ENCODE results near the gene SGCD. TPM values are rescaled to one million over a fixed set of nuclear protein-coding genes. Genes with fewer than 3 reads are reported as not detected.

SGCD gene
- total RNA-seq, 1 experiment from 2014 or later: not detected

DNA sequence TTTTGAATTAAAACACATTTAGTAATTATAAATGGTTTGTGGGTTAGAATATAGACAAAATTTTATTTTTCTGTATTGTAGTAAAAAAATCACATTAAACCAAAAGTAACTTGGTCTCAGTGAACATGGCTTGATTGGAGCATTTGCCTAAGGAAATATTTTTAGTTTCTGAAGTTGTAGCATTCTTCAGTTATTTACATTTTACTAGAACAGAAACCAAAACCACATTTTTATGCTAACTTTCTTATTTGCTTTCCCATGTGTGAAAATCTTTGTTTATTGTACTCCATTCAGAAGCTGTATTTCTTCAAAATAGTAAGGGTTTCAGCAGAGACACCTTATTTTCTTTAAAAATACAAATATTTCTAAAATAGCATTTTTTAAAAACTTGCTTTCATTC is 129.9 kb downstream of the SGCD start:
- H3K79me2 ChIP-seq (ENCODE audit: insufficient read depth, low read length): no peaks in the 10 kb centered on the region
- H3K27me3 ChIP-seq (ENCODE audit: insufficient read depth, low read length): no peaks in the 10 kb centered on the region
- no TSS peak for BruUV-seq (replicated peaks)
- CTCF ChIA-PET: no interaction called here
- H3K27ac ChIP-seq (ENCODE audit: low read depth, low read length): no peak overlapping the region
- H3K4me2 ChIP-seq (ENCODE audit: low read length): no peak overlapping the region
- no peak for DNase-seq (ENCODE audit: low read depth, low spot score)
- no peak for ATAC-seq
- no peak overlapping the region for H2AFZ ChIP-seq (ENCODE audit: low read depth, low read length, poor library complexity, severe bottlenecking)
- H3K9me2 ChIP-seq (ENCODE audit: insufficient read depth): no peaks in the 10 kb centered on the region
- TF ChIP-seq CBX3 (IDR thresholded peaks at IDR 0.05; ENCODE audit: low read depth): no peak
- TF ChIP-seq SP1 (IDR thresholded peaks at IDR 0.05; ENCODE audit: low read depth): no peak
- TF ChIP-seq CEBPB (IDR thresholded peaks at IDR 0.05; ENCODE audit: low read depth): no peak
- TF ChIP-seq RAD21 (IDR thresholded peaks at IDR 0.05; ENCODE audit: low read depth): no peak
- TF ChIP-seq YY1 (IDR thresholded peaks at IDR 0.05; ENCODE audit: extremely low read depth, insufficient replicate concordance, low read depth, low read length): no peak
- no peak for TF ChIP-seq EZH2 (IDR thresholded peaks at IDR 0.05)
- intact Hi-C loops (cut with micrococcal nuclease): no loop called here
- no peaks in the 10 kb centered on the region for H3K36me3 ChIP-seq (ENCODE audit: control insufficient read depth in 1 of 2, insufficient read depth in 2 of 2, low read length in 2 of 2)
- H3K9me3 ChIP-seq (ENCODE audit: control insufficient read depth in 1 of 2, insufficient read depth in 1 of 2, low read depth in 1 of 2, low read length in 2 of 2): peaks cover 0 to 3% of the 10 kb centered on the region in 2 experiments; a peak in 2 of 4 replicates
- POLR2A ChIA-PET: no interaction called here
- RAD21 ChIA-PET (ENCODE audit: low non-redundant PET in 1 of 2, low total read pairs in 2 of 2, uncharacterized antibody in 2 of 2, unreplicated experiment in 2 of 2): no interaction called here
- no peak overlapping the region for H3K9ac ChIP-seq (ENCODE audit: low read length)
- H4K20me1 ChIP-seq (ENCODE audit: insufficient read depth): no peaks in the 10 kb centered on the region
- H3K4me3 ChIP-seq (replicated peaks in 1 of 2; ENCODE audit: low read depth in 1 of 2, low read length in 2 of 2): no peak overlapping the region
- no peaks in the 10 kb centered on the region for H3K4me1 ChIP-seq (ENCODE audit: control insufficient read depth in 1 of 2, insufficient read depth in 2 of 2, low read length in 2 of 2)

GRCh38 chr5:156459812-156460385 is 132.9 kb downstream of the SGCD start:
- BruUV-seq (replicated peaks): no TSS peak
- POLR2A ChIA-PET: no interaction called here

More at GRCh38 chr5:156459812-156460385, 132.9 kb downstream of the SGCD start:
- H2AFZ ChIP-seq (ENCODE audit: low read depth, low read length, poor library complexity, severe bottlenecking): no peak overlapping the region
- RAD21 ChIA-PET (ENCODE audit: low non-redundant PET in 1 of 2, low total read pairs in 2 of 2, uncharacterized antibody in 2 of 2, unreplicated experiment in 2 of 2): no interaction called here
- intact Hi-C loops (cut with micrococcal nuclease): no loop called here
- no peak overlapping the region for H3K4me2 ChIP-seq (ENCODE audit: low read length)
- H3K27ac ChIP-seq (ENCODE audit: low read depth, low read length): no peak overlapping the region
- no peaks in the 10 kb centered on the region for H3K4me1 ChIP-seq (ENCODE audit: control insufficient read depth in 1 of 2, insufficient read depth in 2 of 2, low read length in 2 of 2)
- CTCF ChIA-PET: no interaction called here
- ATAC-seq (no peak), DNase-seq (ENCODE audit: low read depth, low spot score) (no peak)
- no peaks in the 10 kb centered on the region for H3K79me2 ChIP-seq (ENCODE audit: insufficient read depth, low read length)
- no peaks in the 10 kb centered on the region for H3K9me2 ChIP-seq (ENCODE audit: insufficient read depth)
- H3K4me3 ChIP-seq (replicated peaks in 1 of 2; ENCODE audit: low read depth in 1 of 2, low read length in 2 of 2): no peak overlapping the region
- TF ChIP-seq, protein P1, sequence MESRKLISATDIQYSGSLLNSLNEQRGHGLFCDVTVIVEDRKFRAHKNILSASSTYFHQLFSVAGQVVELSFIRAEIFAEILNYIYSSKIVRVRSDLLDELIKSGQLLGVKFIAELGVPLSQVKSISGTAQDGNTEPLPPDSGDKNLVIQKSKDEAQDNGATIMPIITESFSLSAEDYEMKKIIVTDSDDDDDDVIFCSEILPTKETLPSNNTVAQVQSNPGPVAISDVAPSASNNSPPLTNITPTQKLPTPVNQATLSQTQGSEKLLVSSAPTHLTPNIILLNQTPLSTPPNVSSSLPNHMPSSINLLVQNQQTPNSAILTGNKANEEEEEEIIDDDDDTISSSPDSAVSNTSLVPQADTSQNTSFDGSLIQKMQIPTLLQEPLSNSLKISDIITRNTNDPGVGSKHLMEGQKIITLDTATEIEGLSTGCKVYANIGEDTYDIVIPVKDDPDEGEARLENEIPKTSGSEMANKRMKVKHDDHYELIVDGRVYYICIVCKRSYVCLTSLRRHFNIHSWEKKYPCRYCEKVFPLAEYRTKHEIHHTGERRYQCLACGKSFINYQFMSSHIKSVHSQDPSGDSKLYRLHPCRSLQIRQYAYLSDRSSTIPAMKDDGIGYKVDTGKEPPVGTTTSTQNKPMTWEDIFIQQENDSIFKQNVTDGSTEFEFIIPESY (IDR thresholded peaks at IDR 0.05; ENCODE audit: extremely low read depth, insufficient replicate concordance, low read length): no peak
- TF ChIP-seq REST (IDR thresholded peaks at IDR 0.05; ENCODE audit: low read depth) (no peak), TCF7L2 (IDR thresholded peaks at IDR 0.05; ENCODE audit: borderline replicate concordance, extremely low read depth, insufficient read depth, insufficient read length) (no peak), SIN3A (IDR thresholded peaks at IDR 0.05; ENCODE audit: low read depth) (no peak), CBX3 (IDR thresholded peaks at IDR 0.05; ENCODE audit: low read depth) (no peak), RAD21 (IDR thresholded peaks at IDR 0.05; ENCODE audit: low read depth) (no peak), POLR2A (IDR thresholded peaks at IDR 0.05; ENCODE audit: borderline replicate concordance, extremely low read depth, insufficient read depth, insufficient read length) (no peak), ELF1 (IDR thresholded peaks at IDR 0.05; ENCODE audit: borderline replicate concordance, low read depth) (no peak)
- H3K36me3 ChIP-seq (ENCODE audit: control insufficient read depth in 1 of 2, insufficient read depth in 2 of 2, low read length in 2 of 2): no peaks in the 10 kb centered on the region
- no peaks in the 10 kb centered on the region for H3K27me3 ChIP-seq (ENCODE audit: insufficient read depth, low read length)
- H3K9me3 ChIP-seq (ENCODE audit: control insufficient read depth in 1 of 2, insufficient read depth in 1 of 2, low read depth in 1 of 2, low read length in 2 of 2): peaks cover 0 to 3% of the 10 kb centered on the region in 2 experiments; a peak in 1 of 4 replicates
- no peak overlapping the region for H3K9ac ChIP-seq (ENCODE audit: low read length)
- no peaks in the 10 kb centered on the region for H4K20me1 ChIP-seq (ENCODE audit: insufficient read depth)

Data from HCT116 (cell line).